Lower leg skin (tissue), 3 donors: ENCODE results near the gene KDM6A.

Experiments used
- CTCF ChIP-seq, 3 donors: fragments of 450-650 bp; IDR thresholded peaks; one replicate each; pipeline ENCODE4 v1.5.1; 2016; ENCODE audit warnings: antibody characterized with exemption in 3 of 3, mild to moderate bottlenecking in 3 of 3, moderate library complexity in 2 of 3
- POLR2A ChIP-seq, 2 donors: fragments of 450-650 bp; IDR thresholded peaks; one replicate each; pipeline ENCODE4 v1.6.1; 2016 to 2017; ENCODE audit warnings: antibody characterized with exemption in 2 of 2, mild to moderate bottlenecking in 1 of 2, moderate library complexity in 1 of 2

DNA sequence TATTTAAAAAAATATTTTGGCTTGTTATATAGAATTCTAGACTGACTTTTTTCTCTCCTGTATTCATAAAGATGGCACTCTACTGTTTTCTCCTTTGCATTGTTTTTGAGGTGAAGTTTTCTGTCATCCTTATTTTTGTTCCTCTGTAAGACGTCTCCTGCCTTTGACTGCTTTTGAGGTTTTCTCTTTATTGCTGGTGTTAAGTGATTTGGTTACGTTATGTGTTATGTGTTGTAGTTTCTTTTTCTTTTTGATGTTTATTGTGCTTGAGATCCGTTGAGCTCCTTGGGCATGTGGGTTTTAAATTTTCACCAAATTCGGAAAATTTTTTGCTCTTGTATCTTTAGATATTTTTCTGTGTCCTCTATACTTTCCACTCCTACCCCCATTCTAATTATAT lies 50.0 kb downstream of the KDM6A start:
- no peak for TF ChIP-seq CTCF (IDR thresholded peaks at IDR 0.05)
- TF ChIP-seq POLR2A (IDR thresholded peaks at IDR 0.05) = no peak
